Heart left ventricle (tissue), 13 donors: Measurements from ENCODE around the gene MSMP.

Experiments used
- CTCF ChIP-seq, 12 donors: fragments of 200-600 bp; sonication (generic) in 4 of 12; IDR thresholded peaks; one replicate each; pipeline versions ENCODE4 v1.5.0 to v1.8.0; 2018 to 2022; ENCODE audit warnings: antibody characterized with exemption in 12 of 12, mild to moderate bottlenecking in 5 of 12
- POLR2A ChIP-seq, 2 donors: fragments of 450-650 bp; IDR thresholded peaks; one replicate each; pipeline ENCODE4 v1.6.1; 2017; ENCODE audit warnings: antibody characterized with exemption in 2 of 2, mild to moderate bottlenecking in 2 of 2, moderate library complexity in 2 of 2
- donor health status: ischemic (EF 13 %, LVEDD 7.1; RV severe dilation, severe dysfunction).
- donor health status: DM: no; HTN: yes; CAD: no.
- donor health status: DM: no; HTN: no; CAD: no.
- donor health status: ischemic (EF 25% LVEDD 6.9; RV normal size, moderate dysfunction).
- donor health status: ischemic (EF 25% LVEDD 5.7; RV mildly dilated, moderate dysfunction).
- donor health status: ischemic (EF 35%, LVEDD 5.7; RV mildly dilated, moderate dysfunction).
- donor health status: nonischemic (EF 11% LVEDD 7.7; RV severe dilation, severe dysfunction).
- donor health status: DM: yes; HTN: yes; CAD: no.
- donor health status: PGD.
- donor health status: ischemic (EF 29% LVEDD 5.4; RV normal size, mild dysfunction).
- donor health status: nonischemic (EF 23%, LVEDD 6.1; RV moderate dilation, normal function).

- TF ChIP-seq CTCF (IDR thresholded peaks at IDR 0.05): no peak
- TF ChIP-seq POLR2A (IDR thresholded peaks at IDR 0.05): no peak
These were observed 35.2 kb downstream of the MSMP start for GRCh38 chr9:35718721-35719511.
